Keratinocyte (primary cell): ENCODE data around the gene ORAI3.

Experiments
- CTCF ChIP-seq, 3 experiments: IDR thresholded peaks in 1 of 3; conservative IDR thresholded peaks in 1 of 3; optimal IDR thresholded peaks in 1 of 3; 2 replicates in 2 of 3; 3 replicates in 1 of 3; pipeline versions ENCODE3 to v1.5.1; 2011; ENCODE audit warnings: low read length in 3 of 3, mild to moderate bottlenecking in 3 of 3, moderate library complexity in 2 of 3, control low read depth in 1 of 3, inconsistent platforms in 1 of 3; ENCODE audit not compliant: insufficient read depth in 2 of 3; ENCODE audit errors: extremely low read depth in 1 of 3
- EZH2 ChIP-seq: IDR thresholded peaks from one replicate; pipeline ENCODE4 v1.6.1; 2012; ENCODE audit warnings: inconsistent platforms, mild to moderate bottlenecking, low read length, moderate library complexity

- no peak for TF ChIP-seq CTCF (optimal IDR thresholded peaks at IDR 0.05 in 1 of 3, IDR thresholded peaks at IDR 0.05 in 1 of 3, conservative IDR thresholded peaks at IDR 0.05 in 1 of 3; ENCODE audit: extremely low read depth in 1 of 3, insufficient read depth in 2 of 3, low read length in 3 of 3)
- TF ChIP-seq EZH2 = no peak
Observed at GRCh38 chr16:30996324-30996984, 47.6 kb downstream of the ORAI3 start.
